K562 (cell line): ENCODE measurements around the gene MCM6. TPM values are rescaled to one million over a fixed set of nuclear protein-coding genes. Genes with fewer than 3 reads are reported as not detected.

Source experiments
- BACH1 ChIP-seq: fragments of 200-800 bp; sonication (Bioruptor generic); IDR thresholded peaks from 2 replicates; pipeline ENCODE4 v1.6.1; 2016; ENCODE audit warnings: missing genetic modification characterization, missing compliant biosample characterization
- C11orf30 ChIP-seq: fragments of 450-650 bp; IDR thresholded peaks from 2 replicates; pipeline ENCODE4 v1.6.1; 2016; ENCODE audit warnings: low read depth, mild to moderate bottlenecking
- ESRRB ChIP-seq: fragments of 250-450 bp; sonication (Bioruptor Pico); IDR thresholded peaks from 2 replicates; pipeline ENCODE4 v1.5.0; 2020; ENCODE audit warnings: mild to moderate bottlenecking, moderate library complexity, borderline replicate concordance
- FOSL1 ChIP-seq: fragments of 200-800 bp; sonication (Bioruptor generic); conservative IDR thresholded peaks from 2 replicates; pipeline ENCODE4 v1.6.1; 2016; ENCODE audit warnings: missing genetic modification characterization, missing compliant biosample characterization
- HNRNPUL1 ChIP-seq: fragments of 200-400 bp; formaldehyde crosslinking; IDR thresholded peaks from 2 replicates; pipeline ENCODE4 v1.6.1; 2017; ENCODE audit warnings: low read length
- KDM2B ChIP-seq: fragments of 250-450 bp; sonication (Bioruptor Pico); IDR thresholded peaks from 2 replicates; pipeline ENCODE4 v1.8.0; 2021; ENCODE audit warnings: mild to moderate bottlenecking, moderate library complexity
- MIER1 ChIP-seq: fragments of 450-650 bp; IDR thresholded peaks from 2 replicates; pipeline ENCODE4 v1.6.1; 2016; ENCODE audit warnings: antibody characterized with exemption, mild to moderate bottlenecking, low read depth
- NFE2 ChIP-seq: IDR thresholded peaks from 2 replicates; pipeline ENCODE4 v1.6.1; 2014; ENCODE audit warnings: antibody characterized with exemption, low read depth
- SMAD2 ChIP-seq: fragments of 150-350 bp; IDR thresholded peaks from 2 replicates; pipeline ENCODE4 v1.6.1; 2014; ENCODE audit warnings: low read depth, mild to moderate bottlenecking, low read length
- SP1 ChIP-seq: sonication (generic); formaldehyde crosslinking; IDR thresholded peaks from 2 replicates; pipeline ENCODE4 v1.8.1; 2022; ENCODE audit warnings: mild to moderate bottlenecking, missing genetic modification reagents
- ZFP30 ChIP-seq: fragments of 250-450 bp; sonication (Bioruptor Pico); IDR thresholded peaks from 2 replicates; pipeline ENCODE4 v1.8.0; 2022; ENCODE audit warnings: moderate library complexity, mild to moderate bottlenecking, inconsistent platforms, borderline replicate concordance
- ZNF316 ChIP-seq: fragments of 450-650 bp; IDR thresholded peaks from 2 replicates; pipeline ENCODE4 v1.6.1; 2016
- polyA plus RNA-seq, 8 experiments: library from polyadenylated mRNA; depleted of rRNA in 4 of 8; stranded (reverse) in 5 of 8; unstranded in 3 of 8; fragments of >200 nt; fragmentation: Nextera tagmentation in 2 of 8; fragmentation: Illumina TruSeq in 1 of 8; extraction: Ambion mirVana in 2 of 8; extraction: Trizol in 1 of 8; gene quantifications; 2 replicates each; pipeline versions ENCODE4 v1.2.1 to v1.2.3, GENCODE V29; 2011 to 2014; ENCODE audit warnings: inconsistent platforms in 1 of 8, missing spikeins in 1 of 8
- total RNA-seq, 7 experiments: library from RNA; depleted of rRNA in 6 of 7; stranded (reverse); fragments of >200 nt in 6 of 7; fragmentation: Illumina TruSeq in 2 of 7; extraction: Trizol in 2 of 7; gene quantifications; 2 replicates each; pipeline versions ENCODE4 v1.2.1 to v1.2.3, GENCODE V29; 2011 to 2021; ENCODE audit warnings: low replicate concordance in 1 of 7
- TF ChIP-seq, protein P1 (sequence below): fragments of 250-450 bp; sonication (Bioruptor Pico); IDR thresholded peaks from 2 replicates; pipeline ENCODE4 v1.8.0; 2022; ENCODE audit warnings: moderate library complexity, mild to moderate bottlenecking, inconsistent platforms

The MCM6 gene
- total and polyA plus RNA-seq, 9 of the 15 experiments (the other 6 are each of a cell fraction or from before 2014, with no cell fraction given): 42.6 to 133 (median 82.4) TPM

GRCh38 chr2:135904341-135904989 lies 28.2 kb upstream of the MCM6 start (continued):
- TF ChIP-seq C11orf30 (peak; percentile 79), ZNF316 (peak; percentile 82), KDM2B (no peak), MIER1 (no peak), SP1 (CRISPR knock-in tag) (no peak), SMAD2 (no peak), NFE2 (peak; percentile 51), HNRNPUL1 (no peak), FOSL1 (tag) (peak; percentile 56; the same call in 1 of the 2 replicates), ZFP30 (CRISPR knock-in tag) (no peak), BACH1 (peak; percentile 55; the same call in 1 of the 2 replicates), ESRRB (no peak)
- TF ChIP-seq, protein P1, sequence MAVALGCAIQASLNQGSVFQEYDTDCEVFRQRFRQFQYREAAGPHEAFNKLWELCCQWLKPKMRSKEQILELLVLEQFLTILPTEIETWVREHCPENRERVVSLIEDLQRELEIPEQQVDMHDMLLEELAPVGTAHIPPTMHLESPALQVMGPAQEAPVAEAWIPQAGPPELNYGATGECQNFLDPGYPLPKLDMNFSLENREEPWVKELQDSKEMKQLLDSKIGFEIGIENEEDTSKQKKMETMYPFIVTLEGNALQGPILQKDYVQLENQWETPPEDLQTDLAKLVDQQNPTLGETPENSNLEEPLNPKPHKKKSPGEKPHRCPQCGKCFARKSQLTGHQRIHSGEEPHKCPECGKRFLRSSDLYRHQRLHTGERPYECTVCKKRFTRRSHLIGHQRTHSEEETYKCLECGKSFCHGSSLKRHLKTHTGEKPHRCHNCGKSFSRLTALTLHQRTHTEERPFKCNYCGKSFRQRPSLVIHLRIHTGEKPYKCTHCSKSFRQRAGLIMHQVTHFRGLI (CRISPR knock-in tag): no peak
